Raji (cell line): Measurements from ENCODE around the gene ARHGEF19.

Experiments
- POLR2A ChIP-seq: IDR thresholded peaks from 2 replicates; pipeline ENCODE4 v1.6.1; 2011; ENCODE audit warnings: low read depth, low read length, control low read depth; ENCODE audit not compliant: insufficient read depth

Gene ARHGEF19

GRCh38 chr1:16199157-16199501 lies 13.3 kb downstream of the ARHGEF19 start:
- TF ChIP-seq POLR2A = no peak

GRCh38 chr1:16198444-16199156 lies 13.9 kb downstream of the ARHGEF19 start:
- no peak for TF ChIP-seq POLR2A

- no peak for TF ChIP-seq POLR2A
Observed at GRCh38 chr1:16196874-16197273, 15.6 kb downstream of the ARHGEF19 start.

- no peak for TF ChIP-seq POLR2A
Observed at GRCh38 chr1:16195518-16195905, 16.9 kb downstream of the ARHGEF19 start.

- TF ChIP-seq POLR2A = no peak
Observed at GRCh38 chr1:16191916-16192546, 20.4 kb downstream of the ARHGEF19 start.

GRCh38 chr1:16191309-16191708 lies 21.1 kb downstream of the ARHGEF19 start:
- no peak for TF ChIP-seq POLR2A

GRCh38 chr1:16189921-16190621 lies 22.4 kb downstream of the ARHGEF19 start:
- TF ChIP-seq POLR2A = no peak

GRCh38 chr1:16189003-16189402 lies 23.4 kb downstream of the ARHGEF19 start:
- no peak for TF ChIP-seq POLR2A

- no peak for TF ChIP-seq POLR2A
Observed at GRCh38 chr1:16187748-16188401, 24.6 kb downstream of the ARHGEF19 start.

- no peak for TF ChIP-seq POLR2A
Observed at GRCh38 chr1:16186655-16187235, 25.7 kb downstream of the ARHGEF19 start.

GRCh38 chr1:16184557-16185303 lies 27.7 kb downstream of the ARHGEF19 start:
- TF ChIP-seq POLR2A = no peak

GRCh38 chr1:16183765-16184556 lies 28.5 kb downstream of the ARHGEF19 start:
- no peak for TF ChIP-seq POLR2A

- no peak for TF ChIP-seq POLR2A
Observed at GRCh38 chr1:16183179-16183578, 29.3 kb downstream of the ARHGEF19 start.
